ENCODE measurements around the gene TTC9. TPM values are rescaled to one million over a fixed set of nuclear protein-coding genes. Genes with fewer than 3 reads are reported as not detected.

Gene TTC9
- total RNA-seq, 1 donor from 2014 or later, result 8.6 TPM

GRCh38 chr14:70716483-70716882 is 74.8 kb downstream of the TTC9 start:
- TF ChIP-seq CTCF (IDR thresholded peaks at IDR 0.05; ENCODE audit: partially characterized antibody, unreplicated experiment), result no peak
- peaks cover 4% of the 10 kb centered on the region for H3K27me3 Mint-ChIP-seq (ENCODE audit: unreplicated experiment)
- DNase-seq, result no peak
- H3K4me3 Mint-ChIP-seq (ENCODE audit: unreplicated experiment), result no peak overlapping the region
- H3K27ac Mint-ChIP-seq (ENCODE audit: unreplicated experiment), result no peak overlapping the region
- H3K4me1 Mint-ChIP-seq (ENCODE audit: low read depth, unreplicated experiment), result peaks cover 7% of the 10 kb centered on the region
- no peaks in the 10 kb centered on the region for H3K36me3 Mint-ChIP-seq (ENCODE audit: unreplicated experiment)
- peaks cover 2% of the 10 kb centered on the region for H3K9me3 Mint-ChIP-seq (ENCODE audit: unreplicated experiment)

- no peaks in the 10 kb centered on the region for H3K36me3 Mint-ChIP-seq (ENCODE audit: unreplicated experiment)
- H3K27me3 Mint-ChIP-seq (ENCODE audit: unreplicated experiment), result peaks cover 4% of the 10 kb centered on the region
- H3K4me3 Mint-ChIP-seq (ENCODE audit: unreplicated experiment), result no peak overlapping the region
- peaks cover 2% of the 10 kb centered on the region for H3K9me3 Mint-ChIP-seq (ENCODE audit: unreplicated experiment)
- DNase-seq, result no peak
- peaks cover 7% of the 10 kb centered on the region for H3K4me1 Mint-ChIP-seq (ENCODE audit: low read depth, unreplicated experiment)
- no peak for TF ChIP-seq CTCF (IDR thresholded peaks at IDR 0.05; ENCODE audit: partially characterized antibody, unreplicated experiment)
- no peak overlapping the region for H3K27ac Mint-ChIP-seq (ENCODE audit: unreplicated experiment)
Measured at GRCh38 chr14:70716958-70717357, 75.2 kb downstream of the TTC9 start.

GRCh38 chr14:70718383-70719118 is 76.8 kb downstream of the TTC9 start:
- Mint-ChIP-seq H3K9me3 (ENCODE audit: unreplicated experiment) (peaks cover 2% of the 10 kb centered on the region), H3K4me1 (ENCODE audit: low read depth, unreplicated experiment) (peaks cover 7% of the 10 kb centered on the region), H3K4me3 (ENCODE audit: unreplicated experiment) (no peak overlapping the region), H3K27me3 (ENCODE audit: unreplicated experiment) (peaks cover 3% of the 10 kb centered on the region), H3K27ac (ENCODE audit: unreplicated experiment) (no peak overlapping the region), H3K36me3 (ENCODE audit: unreplicated experiment) (no peaks in the 10 kb centered on the region)
- TF ChIP-seq CTCF (IDR thresholded peaks at IDR 0.05; ENCODE audit: partially characterized antibody, unreplicated experiment), result no peak
- no peak for DNase-seq

- no peak overlapping the region for H3K27ac Mint-ChIP-seq (ENCODE audit: unreplicated experiment)
- no peaks in the 10 kb centered on the region for H3K36me3 Mint-ChIP-seq (ENCODE audit: unreplicated experiment)
- peaks cover 2% of the 10 kb centered on the region for H3K27me3 Mint-ChIP-seq (ENCODE audit: unreplicated experiment)
- peaks cover 6% of the 10 kb centered on the region for H3K9me3 Mint-ChIP-seq (ENCODE audit: unreplicated experiment)
- H3K4me3 Mint-ChIP-seq (ENCODE audit: unreplicated experiment), result no peak overlapping the region
- no peak for DNase-seq
- no peak for TF ChIP-seq CTCF (IDR thresholded peaks at IDR 0.05; ENCODE audit: partially characterized antibody, unreplicated experiment)
- H3K4me1 Mint-ChIP-seq (ENCODE audit: low read depth, unreplicated experiment), result peaks cover 13% of the 10 kb centered on the region
Measured at GRCh38 chr14:70721542-70721941, 79.8 kb downstream of the TTC9 start.

GRCh38 chr14:70722418-70722817 is 80.7 kb downstream of the TTC9 start:
- Mint-ChIP-seq H3K4me1 (ENCODE audit: low read depth, unreplicated experiment) (peaks cover 16% of the 10 kb centered on the region), H3K36me3 (ENCODE audit: unreplicated experiment) (no peaks in the 10 kb centered on the region), H3K27ac (ENCODE audit: unreplicated experiment) (no peak overlapping the region), H3K9me3 (ENCODE audit: unreplicated experiment) (peaks cover 6% of the 10 kb centered on the region), H3K4me3 (ENCODE audit: unreplicated experiment) (no peak overlapping the region), H3K27me3 (ENCODE audit: unreplicated experiment) (peaks cover 2% of the 10 kb centered on the region)
- TF ChIP-seq CTCF (IDR thresholded peaks at IDR 0.05; ENCODE audit: partially characterized antibody, unreplicated experiment), result no peak
- DNase-seq, result no peak
